Measurements from ENCODE around the gene DUSP19.

DNA sequence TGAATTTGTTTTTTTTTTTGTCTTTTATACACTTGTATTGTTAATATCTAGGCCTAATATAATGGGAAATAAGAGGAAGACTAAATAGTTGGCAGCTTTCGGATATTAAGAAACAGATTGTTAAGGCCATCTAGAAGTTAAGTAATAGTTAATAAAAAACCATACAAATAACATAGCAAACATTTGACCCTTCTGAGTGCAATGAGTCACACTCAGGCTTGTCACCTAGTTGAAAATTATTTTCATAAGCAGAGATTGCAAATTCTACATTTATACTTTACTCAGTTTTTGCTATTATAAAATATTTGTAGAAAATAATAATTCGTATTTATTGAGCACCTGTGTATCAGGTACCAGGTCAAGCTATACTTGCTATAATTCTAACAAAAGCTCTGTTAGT lies 48.1 kb downstream of the DUSP19 start:
- TF ChIP-seq, protein P1, sequence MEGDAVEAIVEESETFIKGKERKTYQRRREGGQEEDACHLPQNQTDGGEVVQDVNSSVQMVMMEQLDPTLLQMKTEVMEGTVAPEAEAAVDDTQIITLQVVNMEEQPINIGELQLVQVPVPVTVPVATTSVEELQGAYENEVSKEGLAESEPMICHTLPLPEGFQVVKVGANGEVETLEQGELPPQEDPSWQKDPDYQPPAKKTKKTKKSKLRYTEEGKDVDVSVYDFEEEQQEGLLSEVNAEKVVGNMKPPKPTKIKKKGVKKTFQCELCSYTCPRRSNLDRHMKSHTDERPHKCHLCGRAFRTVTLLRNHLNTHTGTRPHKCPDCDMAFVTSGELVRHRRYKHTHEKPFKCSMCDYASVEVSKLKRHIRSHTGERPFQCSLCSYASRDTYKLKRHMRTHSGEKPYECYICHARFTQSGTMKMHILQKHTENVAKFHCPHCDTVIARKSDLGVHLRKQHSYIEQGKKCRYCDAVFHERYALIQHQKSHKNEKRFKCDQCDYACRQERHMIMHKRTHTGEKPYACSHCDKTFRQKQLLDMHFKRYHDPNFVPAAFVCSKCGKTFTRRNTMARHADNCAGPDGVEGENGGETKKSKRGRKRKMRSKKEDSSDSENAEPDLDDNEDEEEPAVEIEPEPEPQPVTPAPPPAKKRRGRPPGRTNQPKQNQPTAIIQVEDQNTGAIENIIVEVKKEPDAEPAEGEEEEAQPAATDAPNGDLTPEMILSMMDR (optimal IDR thresholded peaks at IDR 0.05 in 1 of 3, IDR thresholded peaks at IDR 0.05 in 1 of 3, conservative IDR thresholded peaks at IDR 0.05 in 1 of 3; ENCODE audit: extremely low read depth in 1 of 3, insufficient read depth in 2 of 3, low read length in 3 of 3), result no peak
- TF ChIP-seq EZH2 (IDR thresholded peaks at IDR 0.05; ENCODE audit: low read length), result no peak

Data from keratinocyte (primary cell).